Measurements from ENCODE around the gene KRTAP5-6. TPM values are rescaled to one million over a fixed set of nuclear protein-coding genes. Genes with fewer than 3 reads are reported as not detected.

KRTAP5-6 gene
- total RNA-seq, 2 donors from 2014 or later: not detected

DNA sequence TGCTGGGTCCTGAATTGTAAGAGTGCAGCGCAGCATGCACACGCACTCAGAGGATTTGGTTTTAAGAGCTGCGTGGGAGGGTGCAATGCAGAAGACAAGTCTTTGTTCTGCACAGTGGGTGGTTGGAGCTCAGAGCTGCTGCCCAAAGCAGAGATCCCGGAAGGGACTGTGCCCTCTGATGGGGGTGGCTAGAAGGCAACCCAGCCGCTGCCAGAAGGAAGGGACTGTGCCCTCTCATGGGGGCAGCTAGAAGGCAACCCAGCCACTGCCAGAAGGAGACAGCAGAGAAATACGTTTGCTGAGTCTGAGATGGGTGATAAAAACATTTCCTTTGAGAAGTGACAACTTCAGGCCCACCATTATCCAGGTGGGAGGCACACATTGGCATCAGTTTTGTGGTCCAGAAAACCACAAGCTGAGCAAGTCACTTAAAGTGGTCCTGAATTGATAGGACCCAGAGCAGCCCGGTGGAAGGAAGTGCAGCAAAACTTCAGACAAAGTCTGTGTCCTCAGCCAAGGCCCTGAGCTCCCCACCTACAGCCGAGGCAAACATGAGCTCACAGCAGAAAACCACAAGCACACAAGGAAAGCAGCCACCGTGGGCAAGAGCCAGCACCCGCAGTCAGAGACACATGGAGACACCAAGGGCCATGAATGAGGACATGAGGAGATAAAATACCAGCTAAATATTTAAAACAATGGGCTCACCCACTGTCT is 4.3 kb downstream of the KRTAP5-6 start:
- DNase-seq (ENCODE audit: low spot score): no peak
- TF ChIP-seq, protein P1, sequence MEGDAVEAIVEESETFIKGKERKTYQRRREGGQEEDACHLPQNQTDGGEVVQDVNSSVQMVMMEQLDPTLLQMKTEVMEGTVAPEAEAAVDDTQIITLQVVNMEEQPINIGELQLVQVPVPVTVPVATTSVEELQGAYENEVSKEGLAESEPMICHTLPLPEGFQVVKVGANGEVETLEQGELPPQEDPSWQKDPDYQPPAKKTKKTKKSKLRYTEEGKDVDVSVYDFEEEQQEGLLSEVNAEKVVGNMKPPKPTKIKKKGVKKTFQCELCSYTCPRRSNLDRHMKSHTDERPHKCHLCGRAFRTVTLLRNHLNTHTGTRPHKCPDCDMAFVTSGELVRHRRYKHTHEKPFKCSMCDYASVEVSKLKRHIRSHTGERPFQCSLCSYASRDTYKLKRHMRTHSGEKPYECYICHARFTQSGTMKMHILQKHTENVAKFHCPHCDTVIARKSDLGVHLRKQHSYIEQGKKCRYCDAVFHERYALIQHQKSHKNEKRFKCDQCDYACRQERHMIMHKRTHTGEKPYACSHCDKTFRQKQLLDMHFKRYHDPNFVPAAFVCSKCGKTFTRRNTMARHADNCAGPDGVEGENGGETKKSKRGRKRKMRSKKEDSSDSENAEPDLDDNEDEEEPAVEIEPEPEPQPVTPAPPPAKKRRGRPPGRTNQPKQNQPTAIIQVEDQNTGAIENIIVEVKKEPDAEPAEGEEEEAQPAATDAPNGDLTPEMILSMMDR (IDR thresholded peaks at IDR 0.05): no peak
- Histone ChIP-seq H3K27ac (no peak overlapping the region), H3K4me3 (no peak overlapping the region), H3K4me1 (no peaks in the 10 kb centered on the region), H3K27me3 (no peaks in the 10 kb centered on the region), H3K9me3 (no peaks in the 10 kb centered on the region), H3K36me3 (no peaks in the 10 kb centered on the region)

DNA sequence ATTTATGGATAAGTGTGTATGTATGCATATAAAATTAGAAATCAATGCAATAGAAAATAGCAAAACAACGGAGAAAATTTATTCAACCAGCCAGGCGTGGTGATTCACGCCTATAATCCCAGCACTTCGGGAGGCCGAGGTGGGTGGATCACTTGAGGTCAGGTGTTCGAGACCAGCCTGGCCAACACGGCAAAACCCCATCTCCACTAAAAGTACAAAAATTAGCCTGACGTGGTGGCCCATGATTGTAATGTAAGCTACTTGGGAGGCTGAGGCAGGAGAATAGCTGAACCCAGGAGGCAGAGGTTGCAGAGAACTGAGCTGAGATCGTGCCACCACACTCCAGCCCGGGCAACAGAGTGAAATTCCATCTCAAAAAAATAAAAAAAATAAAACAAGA is 5.5 kb downstream of the KRTAP5-6 start:
- TF ChIP-seq, protein P1 (IDR thresholded peaks at IDR 0.05): no peak
- no peak for DNase-seq (ENCODE audit: low spot score)
- Histone ChIP-seq H3K27ac (no peak overlapping the region), H3K27me3 (no peaks in the 10 kb centered on the region), H3K4me3 (no peak overlapping the region), H3K36me3 (no peaks in the 10 kb centered on the region), H3K9me3 (no peaks in the 10 kb centered on the region), H3K4me1 (no peaks in the 10 kb centered on the region)

DNA sequence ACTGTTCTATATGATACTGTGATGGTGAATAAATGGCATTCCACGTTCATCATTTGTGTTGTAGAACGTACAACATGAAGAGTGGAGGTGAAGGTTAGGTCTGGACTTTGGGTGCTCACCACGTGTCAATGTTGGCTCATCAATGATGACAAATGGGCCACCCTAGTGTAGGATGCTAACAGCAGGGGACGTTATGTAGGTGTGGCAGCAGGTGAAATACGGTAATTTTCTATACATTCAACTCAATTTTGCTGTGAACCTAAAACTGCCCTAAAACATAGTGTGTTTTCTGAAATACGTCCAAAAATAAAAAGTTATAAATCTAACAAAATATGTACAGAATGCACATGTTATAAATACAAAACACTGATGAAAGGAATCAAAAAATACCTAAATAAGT is 6.2 kb downstream of the KRTAP5-6 start:
- Histone ChIP-seq H3K36me3 (no peaks in the 10 kb centered on the region), H3K27ac (no peak overlapping the region), H3K4me1 (no peaks in the 10 kb centered on the region), H3K4me3 (no peak overlapping the region), H3K9me3 (no peaks in the 10 kb centered on the region), H3K27me3 (no peaks in the 10 kb centered on the region)
- DNase-seq (ENCODE audit: low spot score): no peak
- TF ChIP-seq, protein P1 (IDR thresholded peaks at IDR 0.05): no peak

GRCh38 chr11:1705126-1706052 is 8.4 kb downstream of the KRTAP5-6 start:
- Histone ChIP-seq H3K9me3 (no peaks in the 10 kb centered on the region), H3K4me1 (no peaks in the 10 kb centered on the region)

GRCh38 chr11:1706634-1707400 is 9.8 kb downstream of the KRTAP5-6 start:
- Histone ChIP-seq H3K27me3 (no peaks in the 10 kb centered on the region), H3K4me1 (no peaks in the 10 kb centered on the region), H3K9me3 (no peaks in the 10 kb centered on the region), H3K36me3 (no peaks in the 10 kb centered on the region), H3K27ac (no peak overlapping the region), H3K4me3 (no peak overlapping the region)
- TF ChIP-seq, protein P1 (IDR thresholded peaks at IDR 0.05): peak in 1 of 2 donors; percentile 28
- no peak for DNase-seq (ENCODE audit: low spot score)

More at GRCh38 chr11:1705126-1706052, 8.4 kb downstream of the KRTAP5-6 start:
- DNase-seq (ENCODE audit: low spot score): no peak
- no peaks in the 10 kb centered on the region for H3K36me3 ChIP-seq
- no peak overlapping the region for H3K4me3 ChIP-seq
- H3K27ac ChIP-seq: no peak overlapping the region
- TF ChIP-seq, protein P1 (IDR thresholded peaks at IDR 0.05): no peak
- H3K27me3 ChIP-seq: no peaks in the 10 kb centered on the region

Measured in right atrium auricular region (tissue), 2 donors.